GM18909 (cell line): Measurements from ENCODE around the gene OBSL1.
A peak's percentile ranks its signal among the peaks of the same experiment; 100 is the strongest.

Experiments used
- ATAC-seq: cut with Tn5 transposase; IDR thresholded peaks from one replicate; pipeline ENCODE4 v1.9.1; 2021; ENCODE audit warnings: mild to moderate bottlenecking; ENCODE audit not compliant: unreplicated experiment, poor library complexity

The OBSL1 gene

GRCh38 chr2:219552382-219553167 is 18.8 kb downstream of the OBSL1 start:
- peak; percentile 95 for ATAC-seq

DNA sequence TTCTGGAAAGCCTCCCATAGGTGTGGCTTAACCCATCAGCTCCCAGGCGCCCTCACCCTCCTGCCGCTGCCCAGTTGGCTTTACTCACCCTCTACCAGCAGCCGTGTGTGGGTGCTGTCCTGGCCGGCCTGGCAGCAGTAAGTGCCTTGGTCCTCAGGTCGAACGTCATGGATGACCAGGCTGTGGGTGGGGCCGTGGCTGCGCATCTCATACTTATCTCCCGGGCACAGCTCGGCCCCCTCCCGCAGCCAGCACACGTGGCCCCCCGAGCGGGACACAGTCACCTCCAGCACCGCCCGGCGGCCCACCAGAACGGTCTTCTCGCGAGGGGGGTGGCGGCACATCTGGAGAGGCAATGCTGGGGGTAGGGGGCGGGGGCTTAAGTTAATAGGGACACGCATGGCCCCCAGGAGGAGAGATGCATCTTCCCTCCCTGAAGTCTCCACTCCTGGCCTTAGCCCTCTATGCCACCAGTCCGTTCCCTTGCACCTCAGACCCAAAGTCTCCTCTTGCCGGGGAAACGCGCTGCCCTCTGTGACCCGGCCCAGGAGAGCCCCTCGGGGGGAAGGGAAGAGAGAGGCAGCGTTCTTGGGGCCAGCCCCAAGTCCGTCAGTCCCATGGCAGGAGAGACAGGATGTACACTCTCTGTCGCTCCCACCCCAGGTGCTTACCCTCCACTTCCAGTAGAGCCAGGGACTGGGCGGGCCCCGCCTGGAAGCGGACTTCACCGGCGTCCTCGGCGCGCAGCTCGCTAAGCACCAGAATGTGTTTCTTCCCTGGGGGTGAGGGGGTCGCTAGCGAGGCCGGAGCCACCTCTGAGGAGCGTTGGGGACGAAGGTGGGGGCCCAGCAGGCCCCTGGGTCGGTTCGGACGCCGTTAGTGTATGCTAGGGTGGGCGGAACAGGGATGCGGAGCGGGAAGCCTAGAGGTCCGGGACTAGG is 19.6 kb downstream of the OBSL1 start:
- ATAC-seq = peak; percentile 17

DNA sequence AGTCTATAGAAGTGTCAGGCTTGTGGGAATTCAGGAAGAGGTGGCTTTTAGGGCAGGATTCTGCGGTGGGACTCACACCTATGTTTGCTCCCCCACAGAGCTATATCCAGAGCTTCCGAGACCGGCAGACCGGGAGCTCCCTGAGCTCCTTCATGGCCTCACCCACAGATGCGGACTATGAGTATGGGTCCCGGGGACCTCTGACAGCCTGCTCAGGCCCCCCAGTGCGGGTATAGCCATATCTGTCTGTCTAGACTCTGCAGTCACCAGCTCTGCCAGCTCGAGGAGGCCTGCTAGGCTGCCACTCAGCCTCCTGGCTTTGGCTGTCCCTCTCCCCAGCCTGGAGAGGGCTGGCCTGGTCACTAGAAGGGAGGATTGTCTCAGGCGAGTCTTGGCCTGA is 21.7 kb downstream of the OBSL1 start:
- no peak for ATAC-seq

DNA sequence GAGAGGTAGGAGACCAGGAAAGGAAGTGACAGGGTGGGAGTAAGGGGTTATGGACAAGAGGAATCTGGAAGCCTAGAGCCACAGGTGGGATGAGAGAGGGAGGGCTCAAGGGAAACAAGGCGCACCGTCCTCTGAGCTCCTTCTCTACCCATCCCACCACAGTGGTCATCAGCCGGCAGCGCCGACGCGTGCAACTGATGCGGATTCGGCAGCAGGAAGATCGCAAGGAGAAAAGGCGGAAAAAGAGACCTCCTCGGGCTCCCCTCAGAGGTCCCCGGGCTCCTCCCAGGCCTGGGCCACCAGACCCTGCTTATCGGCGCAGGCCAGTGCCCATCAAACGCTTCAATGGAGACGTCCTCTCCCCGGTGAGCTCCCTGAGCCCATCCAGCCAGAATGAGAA is 22.3 kb downstream of the OBSL1 start:
- no peak for ATAC-seq

DNA sequence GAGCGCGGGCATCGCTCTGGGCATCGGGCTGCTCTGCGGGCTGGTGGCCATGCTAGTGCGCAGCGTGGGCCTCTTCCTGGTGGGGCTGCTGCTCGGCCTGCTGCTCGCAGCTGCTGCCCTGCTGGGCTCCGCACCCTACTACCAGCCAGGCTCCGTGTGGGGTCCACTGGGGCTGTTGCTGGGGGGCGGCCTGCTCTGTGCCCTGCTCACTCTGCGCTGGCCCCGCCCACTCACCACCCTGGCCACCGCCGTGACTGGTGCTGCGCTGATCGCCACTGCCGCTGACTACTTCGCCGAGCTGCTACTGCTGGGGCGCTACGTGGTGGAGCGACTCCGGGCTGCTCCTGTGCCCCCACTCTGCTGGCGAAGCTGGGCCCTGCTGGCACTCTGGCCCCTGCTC is 23.7 kb downstream of the OBSL1 start:
- no peak for ATAC-seq

- no peak for ATAC-seq
Measured at GRCh38 chr2:219545943-219546352, 25.4 kb downstream of the OBSL1 start.

GRCh38 chr2:219545295-219545942 is 25.9 kb downstream of the OBSL1 start:
- no peak for ATAC-seq

GRCh38 chr2:219544567-219544966 is 26.8 kb downstream of the OBSL1 start:
- no peak for ATAC-seq

DNA sequence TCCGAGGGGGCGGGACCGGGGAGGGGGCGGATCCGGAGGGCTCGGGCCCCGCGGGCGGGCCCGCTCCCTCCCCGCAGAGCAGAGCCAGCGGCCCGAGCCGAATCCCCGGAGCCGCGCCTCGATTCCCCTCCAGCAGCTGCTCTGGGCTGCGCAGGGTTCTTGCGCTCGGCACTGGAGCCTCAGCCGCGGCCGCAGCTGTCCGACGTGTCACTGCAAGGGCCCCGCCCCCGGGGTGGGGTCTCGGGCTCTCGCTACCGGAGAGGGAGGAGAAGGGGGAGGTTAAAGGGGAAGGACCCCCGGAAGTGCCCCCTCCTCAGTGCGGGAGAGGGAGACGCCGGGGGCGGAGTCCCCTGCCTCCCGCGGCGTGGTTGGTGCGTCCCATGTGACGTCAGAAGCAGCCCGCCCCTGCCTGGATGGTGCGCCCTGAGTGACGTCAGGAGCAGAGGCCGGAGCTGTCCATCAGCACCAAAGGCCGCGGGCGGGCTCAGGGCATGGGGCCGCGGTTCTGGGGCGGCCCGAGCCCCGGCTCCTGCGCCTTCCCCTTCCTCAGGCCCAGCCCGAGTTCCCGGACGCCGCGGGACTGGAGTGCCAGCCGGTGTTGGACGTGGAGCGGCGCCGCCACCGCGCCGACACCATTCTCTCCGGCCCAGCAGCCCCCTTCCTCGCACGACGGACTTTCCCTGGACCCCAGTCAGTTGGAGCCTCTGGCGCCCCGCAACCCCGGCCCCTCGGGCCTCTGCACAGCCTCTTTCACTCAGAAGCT is 27.6 kb downstream of the OBSL1 start, which contains the start of the genes CHPF and TMEM198:
Gene CHPF (minus strand): TSS at position 214 of the 763 bp plus-strand sequence. CDS start 271 bp downstream, outside the sequence.
Gene TMEM198 (plus strand): TSS at position 433 of the 763 bp plus-strand sequence. CDS start 700 bp downstream, outside the sequence.
- ATAC-seq = peak; percentile 79

GRCh38 chr2:219542931-219543595 is 28.3 kb downstream of the OBSL1 start:
- peak; percentile 42 for ATAC-seq

DNA sequence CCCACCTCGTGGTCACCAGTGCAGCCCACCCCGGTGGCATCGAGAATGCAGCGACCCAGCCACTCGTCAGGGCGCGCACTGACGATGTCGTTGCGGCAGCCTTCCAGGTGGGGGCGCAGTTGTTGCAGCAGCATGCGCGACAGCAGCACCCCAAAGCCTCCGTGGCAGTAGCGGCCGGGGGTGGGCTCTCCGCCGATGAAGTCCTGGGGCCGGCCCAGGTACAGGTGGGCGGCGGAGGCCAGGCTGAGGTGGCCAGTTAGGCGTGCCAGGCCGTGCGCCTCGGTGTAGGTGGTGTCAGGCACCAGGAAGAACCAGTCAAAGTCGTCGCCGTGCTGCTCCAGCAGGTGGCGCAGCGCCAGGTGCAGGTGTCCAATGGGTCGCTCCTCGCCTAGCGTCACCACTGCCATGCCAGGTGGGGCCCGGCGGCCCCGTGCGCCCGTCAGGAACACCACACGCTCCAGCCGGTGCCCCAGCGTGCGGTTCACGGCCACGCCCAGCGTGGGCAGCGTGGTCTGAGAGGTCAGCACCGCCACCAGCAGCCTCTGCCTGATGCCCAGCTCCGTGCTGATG is 29.6 kb downstream of the OBSL1 start:
- peak; percentile 59 for ATAC-seq

DNA sequence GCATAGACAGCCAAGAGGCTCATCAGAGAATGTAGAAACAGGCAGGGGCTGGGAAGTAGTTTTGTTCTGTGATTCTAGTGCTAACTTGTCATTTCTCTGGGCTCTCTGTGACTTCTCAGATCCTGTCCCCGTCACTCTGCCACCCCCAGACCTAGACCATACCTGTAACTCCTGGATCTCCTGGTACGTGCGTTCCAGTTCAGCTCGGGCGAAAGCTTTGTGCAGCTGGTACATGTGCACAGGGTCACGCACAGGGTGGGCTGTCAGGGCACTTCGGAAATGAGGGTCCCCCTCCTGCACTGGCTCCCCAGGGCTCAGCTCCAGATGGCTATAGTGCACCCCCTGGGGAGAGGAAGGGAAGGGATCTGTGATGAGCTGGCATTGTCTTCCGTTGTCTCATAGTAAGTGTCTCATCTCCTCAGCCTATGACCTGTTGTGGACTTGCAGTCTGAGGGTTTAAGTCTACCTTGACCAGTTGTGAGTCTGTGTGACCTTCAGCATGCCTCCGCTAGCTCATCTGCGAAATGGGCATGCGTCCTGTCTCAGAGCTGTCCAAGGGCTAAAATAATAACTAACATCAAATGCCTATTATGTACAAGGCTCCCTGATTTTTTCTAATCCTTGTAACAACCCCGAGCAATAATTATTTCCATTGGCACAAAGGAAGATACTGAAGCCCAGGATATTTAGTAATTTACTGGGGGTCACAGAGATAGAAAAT is 30.4 kb downstream of the OBSL1 start:
- no peak for ATAC-seq

DNA sequence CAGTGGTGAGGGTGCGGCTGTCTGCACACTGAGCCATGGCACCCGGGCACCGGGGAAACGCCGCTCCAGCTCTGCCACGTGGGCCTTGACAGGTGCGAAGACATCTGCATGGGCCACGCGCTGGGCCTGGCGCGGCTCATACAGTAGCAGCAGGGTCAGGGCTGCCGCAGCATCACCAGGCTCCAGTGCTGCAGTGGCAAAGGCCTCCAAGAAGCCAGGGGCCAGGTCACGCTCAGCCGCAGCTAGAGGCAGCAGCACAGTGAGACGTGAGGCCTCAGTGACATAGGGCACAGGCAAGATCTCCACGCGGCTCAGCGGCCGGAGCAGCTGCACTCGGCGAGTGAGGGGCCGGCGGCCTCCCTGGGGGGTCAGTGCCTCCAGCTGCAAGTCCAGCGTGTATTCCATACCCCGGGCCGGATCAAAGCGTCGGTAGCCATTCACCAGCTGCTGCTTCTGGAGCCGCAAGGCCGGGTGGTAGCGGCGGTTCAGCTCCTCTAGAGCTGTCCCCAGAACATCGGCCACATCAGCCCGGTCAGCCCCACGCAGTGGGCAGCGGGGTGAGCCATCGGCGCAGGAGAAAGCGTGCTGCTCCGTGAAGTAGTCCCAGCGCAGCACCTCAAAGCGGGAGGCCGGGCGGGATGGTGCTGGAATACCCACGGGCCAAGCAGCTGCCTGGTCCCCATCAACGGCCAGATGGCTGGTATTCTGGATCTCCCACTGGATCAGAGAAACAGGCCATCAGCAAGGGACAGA is 31.2 kb downstream of the OBSL1 start:
- no peak for ATAC-seq

DNA sequence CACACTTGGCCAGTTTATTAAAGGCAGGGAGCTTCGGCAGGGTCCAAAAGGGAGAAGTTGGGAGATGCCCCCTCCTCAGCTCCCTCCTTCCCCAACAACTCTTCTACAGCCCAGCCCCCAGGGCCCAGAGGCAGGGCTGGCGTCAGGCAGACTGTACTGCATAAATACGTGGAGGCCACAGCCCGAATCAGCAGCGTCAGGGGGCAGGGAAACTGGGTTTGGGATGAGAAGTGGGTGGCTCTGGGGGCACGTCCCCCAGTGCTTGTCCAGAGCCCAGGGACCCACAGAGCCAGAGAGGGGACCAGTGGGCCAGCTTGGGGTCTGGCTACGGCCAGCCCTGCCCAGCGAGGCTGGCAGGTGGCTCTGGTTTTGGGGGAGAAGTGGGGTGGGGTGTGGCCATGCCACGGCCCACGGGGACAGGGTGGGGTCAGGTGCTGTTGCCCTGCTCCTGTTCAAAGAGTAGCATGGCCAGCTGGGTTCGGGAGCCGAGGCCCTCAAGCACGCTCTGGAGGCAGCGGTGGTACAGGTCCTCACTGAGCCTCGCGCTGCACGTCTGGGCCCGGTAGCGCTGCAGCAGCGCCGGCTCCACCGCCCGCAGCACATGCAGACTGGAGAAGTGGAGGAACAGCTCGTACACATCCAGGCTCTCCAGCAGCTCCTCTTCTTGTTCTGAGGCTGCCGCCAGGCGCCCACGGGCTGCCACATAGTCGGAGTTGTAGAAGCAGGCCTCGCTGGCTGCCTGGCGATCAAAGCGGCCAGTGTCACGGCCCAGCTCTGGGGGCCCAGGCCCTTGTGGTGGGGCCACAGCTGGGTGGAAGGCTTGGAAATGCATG is 32.2 kb downstream of the OBSL1 start:
- no peak for ATAC-seq

- no peak for ATAC-seq
Measured at GRCh38 chr2:219538504-219538951, 32.8 kb downstream of the OBSL1 start.

DNA sequence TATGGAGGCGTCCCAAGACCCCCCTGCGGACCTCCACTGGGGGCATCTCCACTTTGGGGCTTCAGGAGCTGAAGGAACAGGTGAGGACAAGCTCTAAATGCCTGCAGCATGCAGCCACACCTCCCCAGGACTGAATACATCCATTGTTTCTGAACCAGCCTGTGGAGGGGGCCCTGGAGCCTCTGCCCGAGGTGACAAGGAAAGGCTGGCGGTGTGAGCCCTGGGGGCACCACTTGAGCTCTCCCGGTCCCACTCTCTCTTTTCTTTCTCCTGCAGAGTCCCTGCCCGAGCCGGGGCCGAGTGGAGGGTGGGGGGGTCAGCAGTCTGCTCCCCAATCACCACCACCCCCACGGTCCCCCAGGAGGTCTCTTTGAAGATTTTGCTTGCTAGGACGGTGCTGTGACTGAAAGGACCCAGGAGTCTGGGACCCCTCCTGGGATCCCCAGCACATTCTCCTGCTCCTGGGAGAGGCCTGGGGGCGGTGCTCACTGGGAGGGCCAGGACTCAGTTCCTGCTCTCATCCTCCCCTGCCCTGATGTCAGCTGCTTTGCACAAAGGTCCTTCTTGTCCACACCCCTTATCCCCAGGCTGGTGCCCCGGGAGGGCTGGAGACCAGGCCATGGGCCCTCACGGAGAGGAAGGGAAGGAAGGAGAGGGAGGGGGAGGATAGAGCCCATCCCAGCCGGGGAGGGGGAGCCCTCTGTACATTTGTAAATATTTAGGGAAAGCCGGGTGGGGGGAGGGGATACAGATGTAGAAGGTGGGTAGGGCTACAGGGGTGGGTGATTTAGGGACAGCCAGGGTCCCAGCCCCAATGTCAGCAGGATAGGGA is 33.5 kb downstream of the OBSL1 start:
- no peak for ATAC-seq
